Endometrial microvascular endothelial cells (primary cell): Measurements from ENCODE around the gene SLC2A13. TPM values are rescaled to one million over a fixed set of nuclear protein-coding genes. Genes with fewer than 3 reads are reported as not detected.
"Not testable (repeated sequence)": the region's sequence is repeated elsewhere in the genome, so short reads cannot be mapped to it uniquely, and the experiment has no call there.

Experiments used
- in situ Hi-C: cut with HindIII; loops from 2 replicates; pipeline ENCODE4 v1.10.0; 2017; ENCODE audit warnings: low sequenced_read_pairs, low pct_unique_long_range_greater_than_20kb; ENCODE audit errors: inconsistent ontology term
- total RNA-seq: library from RNA; depleted of rRNA; stranded (reverse); fragments of >200 nt; gene quantifications from one replicate; pipeline ENCODE4 v1.2.3, GENCODE V29; 2015; ENCODE audit errors: inconsistent ontology term

Gene SLC2A13
- total RNA-seq, 1 donor from 2014 or later = 3.5 TPM

DNA sequence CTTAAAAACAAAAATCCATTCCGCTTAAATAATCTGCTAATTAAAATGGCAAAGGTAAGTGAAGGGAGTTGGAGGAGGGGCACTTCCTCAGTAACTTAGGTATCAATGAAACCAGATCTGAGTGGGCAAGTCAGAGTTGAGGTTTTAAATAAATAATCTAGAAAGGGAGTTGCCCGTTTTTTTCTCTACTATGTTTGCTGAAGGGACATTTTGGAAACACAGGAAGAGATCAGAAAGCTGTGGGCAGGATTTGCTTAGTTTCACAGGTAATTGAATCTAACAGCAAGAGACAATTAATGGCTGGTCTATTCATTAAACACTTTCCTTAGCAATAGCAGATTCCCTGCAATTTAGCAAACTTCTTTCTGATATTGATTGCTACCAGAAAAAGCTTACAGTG lies 300.2 kb downstream of the SLC2A13 start:
- in situ Hi-C loops = no loop called here

GRCh38 chr12:39804898-39805297 lies 301.0 kb downstream of the SLC2A13 start:
- in situ Hi-C loops = no loop called here

DNA sequence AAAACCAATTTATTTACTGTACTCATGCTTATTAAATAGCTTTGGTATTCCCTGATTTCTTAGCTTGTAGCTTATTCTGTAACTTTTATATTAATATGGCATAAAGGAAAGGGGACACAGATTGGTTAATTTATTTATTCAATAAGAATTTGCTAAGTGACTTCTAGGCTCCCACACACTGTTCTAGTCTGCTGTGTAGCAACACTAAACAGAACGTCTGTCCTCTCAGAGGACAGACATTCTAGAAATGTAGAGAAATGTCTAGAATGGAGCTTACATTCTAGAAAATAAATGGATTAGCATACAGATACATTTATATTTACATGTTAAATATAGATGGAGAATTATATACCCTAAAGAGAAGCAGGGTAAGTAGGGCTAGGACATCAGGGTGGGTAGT lies 301.4 kb downstream of the SLC2A13 start:
- in situ Hi-C loops = no loop called here

DNA sequence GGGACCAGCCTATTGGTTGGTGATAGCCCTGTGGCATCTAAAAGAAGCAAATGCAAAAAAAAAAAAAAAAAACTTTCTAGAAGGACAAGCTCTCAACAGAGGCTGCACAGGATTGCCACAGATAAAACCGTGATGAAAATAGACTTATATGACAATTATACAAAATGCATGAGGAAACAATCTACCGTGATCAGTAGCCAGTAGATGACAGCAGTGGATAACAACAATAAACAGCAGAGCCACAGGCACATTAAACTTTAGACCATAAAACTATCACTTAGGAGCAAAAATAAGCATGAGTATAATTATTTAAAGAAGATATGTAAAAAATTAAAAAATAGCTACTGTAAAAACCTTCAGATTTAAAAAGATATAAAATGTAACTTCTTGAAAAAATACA lies 302.7 kb downstream of the SLC2A13 start:
- in situ Hi-C loops = no loop called here

GRCh38 chr12:39798977-39799376 lies 306.9 kb downstream of the SLC2A13 start:
- in situ Hi-C loops = no loop called here

DNA sequence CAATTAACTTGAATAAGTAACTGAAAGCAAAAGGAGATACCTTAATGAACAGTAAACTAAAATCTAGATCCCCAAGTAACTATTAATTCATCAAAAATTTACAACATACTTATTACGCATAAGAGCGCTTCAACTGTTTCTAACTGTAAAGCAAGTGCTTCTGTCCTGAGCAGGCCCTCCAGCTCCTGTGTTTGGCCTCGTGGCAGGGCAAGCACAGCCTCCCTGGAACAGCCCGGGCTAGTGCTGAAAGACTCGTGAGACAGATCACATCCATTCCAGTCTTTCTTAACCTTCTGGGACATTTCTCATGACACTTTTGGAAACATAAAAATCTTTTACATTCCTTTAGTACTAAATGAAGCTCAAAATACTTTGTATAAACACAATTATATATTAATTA lies 307.5 kb downstream of the SLC2A13 start:
- in situ Hi-C loops = no loop called here

DNA sequence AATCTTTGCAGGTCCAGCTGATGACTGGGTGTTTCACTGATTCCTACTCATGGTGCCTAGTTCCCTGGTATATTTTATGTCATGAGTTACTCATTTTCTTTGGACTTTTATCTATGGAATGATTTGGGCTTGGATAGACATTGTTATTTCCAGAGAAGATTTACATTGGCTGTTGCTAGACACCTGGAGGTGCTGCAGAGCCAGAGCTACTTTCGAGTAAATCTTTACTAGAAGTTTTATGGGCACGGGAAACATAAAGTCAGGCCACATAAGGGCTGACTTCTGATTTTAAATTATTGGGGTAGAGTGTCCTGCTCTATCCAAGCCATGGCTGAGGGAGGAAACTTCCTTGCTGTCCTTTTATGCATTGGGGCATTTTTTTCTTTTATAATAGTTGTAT lies 310.4 kb downstream of the SLC2A13 start:
- in situ Hi-C loops = no loop called here

DNA sequence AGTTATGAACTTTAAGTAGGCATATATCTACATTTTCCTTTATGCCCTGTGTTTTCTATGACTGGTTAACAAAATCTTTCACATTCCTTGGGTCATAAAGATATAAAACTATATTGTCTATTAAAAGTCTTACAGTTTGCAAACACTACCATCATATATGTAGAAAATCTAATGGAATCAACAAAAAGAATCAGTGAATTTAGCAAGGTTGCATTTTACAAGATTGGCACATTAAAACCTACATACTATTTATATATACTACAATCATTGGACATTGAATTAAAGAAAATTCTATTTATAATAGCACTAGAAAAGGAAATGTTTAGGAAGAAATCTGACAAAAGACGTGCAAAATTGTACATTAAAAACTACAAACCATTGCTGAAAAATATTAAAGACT lies 312.9 kb downstream of the SLC2A13 start:
- in situ Hi-C loops = no loop called here

- in situ Hi-C loops = no loop called here
Observed at GRCh38 chr12:39788239-39788638, 317.6 kb downstream of the SLC2A13 start.

- in situ Hi-C loops = not testable (repeated sequence)
Observed at GRCh38 chr12:39785814-39786213, 320.1 kb downstream of the SLC2A13 start.

- in situ Hi-C loops = no loop called here
Observed at GRCh38 chr12:39782026-39782545, 323.8 kb downstream of the SLC2A13 start.

- in situ Hi-C loops = no loop called here
Observed at GRCh38 chr12:39780913-39781446, 324.9 kb downstream of the SLC2A13 start.

DNA sequence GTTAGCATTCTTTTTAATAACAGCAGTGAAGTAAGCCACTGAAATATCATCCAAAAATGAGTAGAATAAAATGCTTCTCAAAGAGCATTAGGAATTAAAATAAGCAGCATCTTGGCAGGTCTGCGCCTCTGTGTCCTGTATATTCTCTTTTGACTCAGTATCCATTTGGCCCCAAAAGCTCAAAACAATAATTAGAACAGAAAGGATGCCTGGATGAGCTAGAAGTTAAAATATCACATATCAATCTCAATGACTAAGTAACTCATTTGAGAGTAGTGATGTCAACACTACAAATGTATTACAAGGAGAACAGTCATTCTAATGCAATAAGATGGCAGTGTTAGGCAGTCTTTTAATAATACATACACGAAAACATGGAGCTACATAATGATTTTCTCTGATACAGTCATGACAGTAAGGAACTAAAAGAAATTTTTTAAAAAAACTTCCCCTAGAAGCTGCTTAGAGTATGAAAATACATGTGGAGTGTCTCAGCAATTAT lies 325.4 kb downstream of the SLC2A13 start:
- in situ Hi-C loops = no loop called here

GRCh38 chr12:39779768-39780340 lies 326.0 kb downstream of the SLC2A13 start:
- in situ Hi-C loops = no loop called here

DNA sequence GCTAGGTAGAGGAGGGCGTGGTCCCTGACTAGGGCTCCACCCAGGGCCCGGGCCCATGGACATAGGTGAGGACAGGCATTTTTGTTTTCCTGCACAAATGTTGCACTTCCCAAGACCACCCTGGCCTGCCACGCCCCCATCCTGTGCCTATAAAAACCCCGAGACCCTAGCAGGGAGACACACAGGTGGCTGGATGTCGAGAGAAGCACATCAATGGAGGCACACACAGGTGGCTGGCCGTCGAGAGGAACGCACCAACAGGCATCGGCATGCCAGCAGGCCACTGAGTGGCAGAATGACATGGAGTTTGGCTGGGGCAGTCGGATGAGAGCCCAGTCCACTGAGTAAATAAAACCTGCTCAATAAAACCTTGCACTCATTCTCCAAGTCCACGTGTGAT lies 328.4 kb downstream of the SLC2A13 start:
- in situ Hi-C loops = no loop called here

DNA sequence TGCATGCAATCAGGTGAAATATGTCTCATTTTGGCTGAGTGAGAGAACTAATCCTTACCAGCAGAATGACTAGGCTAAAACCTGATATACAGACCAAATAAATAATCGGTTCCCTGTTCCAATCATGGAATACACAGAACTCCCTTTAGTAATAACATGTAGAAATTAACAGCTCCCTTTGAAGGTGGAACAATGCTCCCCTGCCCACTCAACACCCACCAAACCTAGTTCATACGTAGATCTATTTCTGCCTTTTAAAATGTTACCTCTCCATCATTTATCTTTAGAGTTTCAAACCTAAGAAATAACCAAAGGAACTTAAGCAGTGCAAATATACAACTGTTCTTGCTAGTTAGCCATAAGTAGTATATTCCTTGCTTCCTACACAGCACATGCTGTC lies 332.6 kb downstream of the SLC2A13 start:
- in situ Hi-C loops = no loop called here

DNA sequence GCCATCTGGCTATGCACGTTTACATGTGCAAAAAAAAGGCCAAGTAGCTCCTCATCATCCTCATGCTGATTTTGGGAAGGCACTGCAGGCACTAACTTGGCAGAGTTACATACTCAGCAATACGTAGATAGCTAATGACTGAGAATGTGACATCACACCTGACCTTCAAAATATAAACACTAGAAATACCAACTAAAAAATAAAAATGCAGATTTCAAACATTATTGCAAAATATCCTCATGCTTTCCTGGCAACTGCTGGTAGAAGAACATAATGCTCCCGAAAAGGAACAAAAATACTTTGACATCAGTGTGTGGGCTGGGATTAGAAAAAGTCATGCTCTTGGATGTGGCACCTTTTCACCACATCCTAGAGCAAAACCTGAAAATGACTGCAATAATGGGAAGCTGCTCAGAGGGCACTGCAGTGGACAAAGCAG lies 333.0 kb downstream of the SLC2A13 start:
- in situ Hi-C loops = no loop called here

GRCh38 chr12:39771456-39771855 lies 334.4 kb downstream of the SLC2A13 start:
- in situ Hi-C loops = no loop called here

DNA sequence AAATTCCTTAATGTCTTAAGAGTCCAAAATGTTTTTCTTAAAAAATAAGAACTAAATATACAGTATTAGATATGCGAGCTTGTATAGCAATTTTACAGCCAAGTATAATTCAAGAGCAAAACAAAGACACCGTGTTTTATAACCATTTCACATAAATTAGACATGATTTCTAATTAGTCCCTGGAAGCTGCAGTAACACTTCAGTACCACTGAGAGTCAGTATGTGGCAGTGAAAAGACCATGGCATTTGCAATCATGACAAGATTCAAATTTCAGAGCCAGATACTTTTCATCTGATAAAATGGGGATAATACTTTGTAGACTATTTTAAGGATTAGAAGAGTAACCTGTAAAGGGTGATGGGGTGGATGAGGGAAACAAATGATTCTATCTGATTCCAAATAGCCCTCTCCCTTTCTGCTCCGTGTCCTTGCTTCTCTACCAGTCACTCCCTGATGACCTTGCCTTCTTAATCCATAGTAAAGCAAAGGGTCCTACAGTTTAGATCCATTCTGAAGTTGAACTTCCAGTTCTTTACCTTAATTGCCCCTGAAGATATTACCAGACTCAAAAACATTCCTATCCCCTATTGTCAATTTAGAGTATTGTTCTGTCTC lies 340.8 kb downstream of the SLC2A13 start:
- in situ Hi-C loops = no loop called here

DNA sequence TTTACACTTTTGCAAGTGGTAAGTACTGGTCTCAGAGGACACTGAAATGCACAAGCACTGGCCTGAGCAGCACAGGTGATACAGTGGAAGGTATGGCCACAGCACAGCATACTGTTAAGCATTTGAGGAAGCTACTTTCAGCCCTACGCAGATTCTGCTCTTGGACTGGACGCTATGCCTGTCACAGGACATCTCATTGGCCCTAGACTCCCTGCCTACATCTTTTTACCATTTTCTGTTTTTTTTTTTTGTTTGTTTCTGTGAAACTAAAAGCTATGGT lies 342.1 kb downstream of the SLC2A13 start:
- in situ Hi-C loops = no loop called here
